Gastrocnemius medialis (tissue), 4 donors: ENCODE data around the gene GSG1L2. TPM values are rescaled to one million over a fixed set of nuclear protein-coding genes. Genes with fewer than 3 reads are reported as not detected.

Source experiments
- ATAC-seq, 2 donors: fragments of 150-250 bp; one replicate each; pipeline ENCODE4 v1.9.1; 2016
- DNase-seq, 2 donors: peaks; one replicate each; pipeline ENCODE4 v3.0.0-alpha.2; 2019
- H3K27ac ChIP-seq, 4 donors: fragments of 200-600 bp; sonication (generic); 1 replicate in 1 of 4; 2 replicates in 3 of 4; pipeline ENCODE4 v1.5.1; 2016 to 2018; ENCODE audit warnings: mild to moderate bottlenecking in 2 of 4, moderate library complexity in 1 of 4
- H3K27me3 ChIP-seq, 3 donors: fragments of 200-600 bp; sonication (generic) in 2 of 3; 1 replicate in 1 of 3; 2 replicates in 2 of 3; pipeline versions ENCODE4 v1.5.1 to v1.6.0; 2016 to 2019; ENCODE audit warnings: mild to moderate bottlenecking in 1 of 3, moderate library complexity in 1 of 3
- H3K36me3 ChIP-seq, 2 donors: fragments of 200-600 bp; sonication (generic) in 1 of 2; one replicate each; pipeline ENCODE4 v1.5.1; 2017 to 2018
- H3K4me1 ChIP-seq, 2 donors: fragments of 200-600 bp; sonication (generic) in 1 of 2; one replicate each; pipeline ENCODE4 v1.5.1; 2016 to 2017; ENCODE audit warnings: mild to moderate bottlenecking in 2 of 2
- H3K4me3 ChIP-seq, 4 donors: fragments of 200-600 bp; sonication (generic) in 3 of 4; 1 replicate in 1 of 4; 2 replicates in 3 of 4; pipeline ENCODE4 v1.5.1; 2016 to 2019; ENCODE audit warnings: mild to moderate bottlenecking in 2 of 4
- H3K9me3 ChIP-seq, 3 donors: fragments of 200-600 bp; sonication (generic) in 2 of 3; 1 replicate in 1 of 3; 2 replicates in 2 of 3; pipeline ENCODE4 v1.5.1; 2016 to 2019
- CTCF ChIP-seq, 5 experiments: fragments of 450-650 bp in 3 of 5; fragments of 200-600 bp in 2 of 5; sonication (generic) in 2 of 5; IDR thresholded peaks in 4 of 5; conservative IDR thresholded peaks in 1 of 5; 1 replicate in 4 of 5; 2 replicates in 1 of 5; pipeline ENCODE4 v1.5.1; 2016 to 2019; ENCODE audit warnings: antibody characterized with exemption in 5 of 5, mild to moderate bottlenecking in 3 of 5, moderate library complexity in 3 of 5
- POLR2A ChIP-seq, 2 donors: fragments of 450-650 bp; IDR thresholded peaks; one replicate each; pipeline ENCODE4 v1.6.1; 2017; ENCODE audit warnings: antibody characterized with exemption in 2 of 2, mild to moderate bottlenecking in 2 of 2, moderate library complexity in 2 of 2
- in situ Hi-C, 4 donors: fragments of 200-750 bp; cut with MboI; loops; one replicate each; pipeline versions ENCODE4 v1.15.0 to v1.8.0; 2017; ENCODE audit warnings: low sequenced_read_pairs in 4 of 4
- intact Hi-C: fragments of 100-400 bp; cut with DNase I; formaldehyde crosslinking; loops from one replicate; pipeline ENCODE4 v1.15.1; 2023; ENCODE audit warnings: low total_unique reads
- total RNA-seq, 4 donors: library from RNA; depleted of rRNA; stranded (reverse); fragments of >200 nt; gene quantifications; one replicate each; pipeline versions ENCODE4 v1.1.0 to v1.2.3, GENCODE V29; 2016

Gene GSG1L2
- total RNA-seq, 4 donors from 2014 or later = not detected

- no peaks in the 10 kb centered on the region for H3K9me3 ChIP-seq
- no peak overlapping the region for H3K4me3 ChIP-seq
- intact Hi-C loops (no loop called here), in situ Hi-C loops (no loop called here)
- H3K27me3 ChIP-seq = no peaks in the 10 kb centered on the region
- no peak overlapping the region for H3K27ac ChIP-seq
- H3K36me3 ChIP-seq = no peaks in the 10 kb centered on the region
- DNase-seq (no peak), ATAC-seq (no peak)
- H3K4me1 ChIP-seq = no peaks in the 10 kb centered on the region
- no peak for TF ChIP-seq CTCF (IDR thresholded peaks at IDR 0.05 in 4 of 5, conservative IDR thresholded peaks at IDR 0.05 in 1 of 5)
- TF ChIP-seq POLR2A (IDR thresholded peaks at IDR 0.05) = no peak
Observed at GRCh38 chr17:9850151-9850550, 28.3 kb upstream of the GSG1L2 start.

- H3K4me3 ChIP-seq = no peak overlapping the region
- H3K27ac ChIP-seq = no peak overlapping the region
- in situ Hi-C loops (no loop called here), intact Hi-C loops (no loop called here)
- H3K9me3 ChIP-seq = no peaks in the 10 kb centered on the region
- ATAC-seq (no peak), DNase-seq (no peak)
- TF ChIP-seq CTCF (IDR thresholded peaks at IDR 0.05 in 4 of 5, conservative IDR thresholded peaks at IDR 0.05 in 1 of 5) (no peak), POLR2A (IDR thresholded peaks at IDR 0.05) (no peak)
- H3K36me3 ChIP-seq = no peaks in the 10 kb centered on the region
- no peaks in the 10 kb centered on the region for H3K27me3 ChIP-seq
- H3K4me1 ChIP-seq = peaks cover 22 to 32% of the 10 kb centered on the region in 2 donors
Observed at GRCh38 chr17:9845306-9845705, 23.4 kb upstream of the GSG1L2 start.

- no peaks in the 10 kb centered on the region for H3K27me3 ChIP-seq
- TF ChIP-seq POLR2A (IDR thresholded peaks at IDR 0.05) = no peak
- TF ChIP-seq CTCF (IDR thresholded peaks at IDR 0.05 in 4 of 5, conservative IDR thresholded peaks at IDR 0.05 in 1 of 5) = no peak
- no peak overlapping the region for H3K4me3 ChIP-seq
- intact Hi-C loops = loop anchor here (5.0 kb wide), 1 partner anchor 52 kb away; the partner anchor contains the start of gene DHRS7C
- H3K4me1 ChIP-seq = peaks cover 22 to 32% of the 10 kb centered on the region in 2 donors
- H3K36me3 ChIP-seq = no peaks in the 10 kb centered on the region
- ATAC-seq = peak in 1 of 2 donors; percentile 18
- no peak for DNase-seq
- in situ Hi-C loops = no loop called here
- no peaks in the 10 kb centered on the region for H3K9me3 ChIP-seq
- H3K27ac ChIP-seq = peak overlapping the region in 1 of 4 donors; percentile 61
Observed at GRCh38 chr17:9844153-9844552, 22.3 kb upstream of the GSG1L2 start.

GRCh38 chr17:9843152-9844010, 21.5 kb upstream of the GSG1L2 start:
- no peaks in the 10 kb centered on the region for H3K36me3 ChIP-seq
- DNase-seq = peak in 1 of 2 donors; percentile 27
- peak; percentile 66 to 67 for ATAC-seq
- H3K9me3 ChIP-seq = no peaks in the 10 kb centered on the region
- no peak for TF ChIP-seq POLR2A (IDR thresholded peaks at IDR 0.05)
- TF ChIP-seq CTCF (IDR thresholded peaks at IDR 0.05 in 4 of 5, conservative IDR thresholded peaks at IDR 0.05 in 1 of 5) = no peak
- H3K4me3 ChIP-seq = no peak overlapping the region
- peaks cover 24 to 39% of the 10 kb centered on the region in 2 donors for H3K4me1 ChIP-seq
- in situ Hi-C loops (no loop called here), intact Hi-C loops (loop anchor here (5.0 kb wide), 1 partner anchor 51 kb away; the partner anchor contains the start of gene DHRS7C)
- H3K27ac ChIP-seq = peak overlapping the region; percentile 30 to 87 (median 82)
- H3K27me3 ChIP-seq = no peaks in the 10 kb centered on the region
